GM23338 (cell line): ENCODE results near the gene SYNE1. TPM values are rescaled to one million over a fixed set of nuclear protein-coding genes. Genes with fewer than 3 reads are reported as not detected.

Source experiments
- ATAC-seq: fragments of 200-7000 bp; cut with Tn5 transposase; 3 replicates; pipeline ENCODE4 v1.9.1; 2020
- DNase-seq: peaks from one replicate; pipeline ENCODE4 v3.0.0-alpha.2; 2015; ENCODE audit warnings: low spot score
- H2AFZ ChIP-seq: fragments of 200-600 bp; sonication (generic); 2 replicates; pipeline ENCODE4 v1.8.0; 2016; ENCODE audit warnings: antibody characterized with exemption, mild to moderate bottlenecking, moderate library complexity
- H3F3A ChIP-seq: fragments of 200-600 bp; sonication (generic); replicated peaks from 2 replicates; pipeline ENCODE4 v1.8.0; 2017; ENCODE audit warnings: antibody characterized with exemption, mixed run types, low read depth
- H3K27ac ChIP-seq: fragments of 200-600 bp; sonication (generic); 2 replicates; pipeline ENCODE4 v1.6.1; 2016; ENCODE audit warnings: low read depth
- H3K27me3 ChIP-seq: fragments of 200-600 bp; sonication (generic); 2 replicates; pipeline ENCODE4 v1.8.0; 2016; ENCODE audit warnings: mild to moderate bottlenecking, mixed run types, moderate library complexity; ENCODE audit not compliant: insufficient read depth
- H3K36me3 ChIP-seq: fragments of 200-600 bp; sonication (generic); 2 replicates; pipeline ENCODE4 v1.8.0; 2016; ENCODE audit warnings: mild to moderate bottlenecking; ENCODE audit not compliant: insufficient read depth
- H3K4me1 ChIP-seq: fragments of 200-600 bp; sonication (generic); 2 replicates; pipeline ENCODE4 v1.8.0; 2016; ENCODE audit warnings: mild to moderate bottlenecking, moderate library complexity; ENCODE audit not compliant: insufficient read depth
- H3K4me2 ChIP-seq: fragments of 200-600 bp; sonication (generic); 2 replicates; pipeline ENCODE4 v1.7.1; 2017; ENCODE audit warnings: mixed run types
- H3K4me3 ChIP-seq: fragments of 200-600 bp; sonication (generic); 2 replicates; pipeline ENCODE4 v1.6.1; 2016; ENCODE audit warnings: mixed run types
- H3K79me2 ChIP-seq: fragments of 200-600 bp; sonication (generic); replicated peaks from 2 replicates; pipeline ENCODE4 v1.8.0; 2017; ENCODE audit warnings: mild to moderate bottlenecking; ENCODE audit not compliant: insufficient read depth
- H3K9me2 ChIP-seq: fragments of 200-600 bp; sonication (generic); 2 replicates; pipeline ENCODE4 v1.8.0; 2017; ENCODE audit not compliant: insufficient read depth
- H4K20me1 ChIP-seq: fragments of 200-600 bp; sonication (generic); replicated peaks from 2 replicates; pipeline ENCODE4 v1.8.0; 2017; ENCODE audit warnings: mild to moderate bottlenecking; ENCODE audit not compliant: insufficient read depth
- H3K27ac Mint-ChIP-seq: 2 replicates; pipeline ENCODE4 v1.8.0; 2020; ENCODE audit warnings: inconsistent platforms, mild to moderate bottlenecking, moderate library complexity, mixed read lengths
- H3K27me3 Mint-ChIP-seq: 3 replicates; pipeline ENCODE4 v1.8.0; 2022; ENCODE audit warnings: low read depth, mild to moderate bottlenecking, moderate library complexity, mixed read lengths, inconsistent platforms; ENCODE audit not compliant: insufficient read depth, poor library complexity
- H3K36me3 Mint-ChIP-seq: 3 replicates; pipeline ENCODE4 v1.8.0; 2021; ENCODE audit warnings: low read depth, mild to moderate bottlenecking, inconsistent platforms, moderate library complexity, mixed read lengths
- H3K4me1 Mint-ChIP-seq: 3 replicates; pipeline ENCODE4 v1.8.0; 2020; ENCODE audit warnings: mild to moderate bottlenecking, inconsistent platforms, mixed read lengths
- H3K4me3 Mint-ChIP-seq: 3 replicates; pipeline ENCODE4 v1.8.0; 2021; ENCODE audit warnings: moderate library complexity, mild to moderate bottlenecking, inconsistent platforms, mixed read lengths
- H3K9me3 Mint-ChIP-seq: 3 replicates; pipeline ENCODE4 v1.8.0; 2020; ENCODE audit warnings: moderate library complexity, mild to moderate bottlenecking, inconsistent platforms, mixed read lengths
- CREB1 ChIP-seq: fragments of 250-450 bp; sonication (Bioruptor Pico); IDR thresholded peaks from 2 replicates; pipeline ENCODE4 v1.5.0; 2020; ENCODE audit warnings: low read depth, mild to moderate bottlenecking, moderate library complexity
- CTCF ChIP-seq, 2 experiments: fragments of 200-600 bp in 1 of 2; sonication (generic) in 1 of 2; conservative IDR thresholded peaks; 2 replicates each; pipeline versions ENCODE4 v1.5.1 to v1.6.1; 2016 to 2017; ENCODE audit warnings: antibody characterized with exemption in 2 of 2, low read depth in 2 of 2, mild to moderate bottlenecking in 2 of 2, moderate library complexity in 1 of 2
- ETS1 ChIP-seq: IDR thresholded peaks from 2 replicates; pipeline ENCODE4 v1.6.1; 2016; ENCODE audit warnings: antibody characterized with exemption
- EZH2 ChIP-seq: fragments of 200-600 bp; sonication (generic); IDR thresholded peaks from one replicate; pipeline ENCODE4 v1.8.0; 2017; ENCODE audit warnings: antibody characterized with exemption, mild to moderate bottlenecking, low read depth; ENCODE audit not compliant: unreplicated experiment
- EZH2phosphoT487 ChIP-seq: fragments of 200-600 bp; sonication (generic); IDR thresholded peaks from one replicate; pipeline ENCODE4 v1.8.1; 2018; ENCODE audit warnings: antibody characterized with exemption; ENCODE audit not compliant: unreplicated experiment
- JUNB ChIP-seq: IDR thresholded peaks from one replicate; pipeline ENCODE4 v1.6.1; 2016; ENCODE audit warnings: antibody characterized with exemption; ENCODE audit not compliant: unreplicated experiment
- NANOG ChIP-seq: IDR thresholded peaks from 2 replicates; pipeline ENCODE4 v1.6.1; 2016; ENCODE audit warnings: antibody characterized with exemption, borderline replicate concordance
- POLR2AphosphoS5 ChIP-seq: IDR thresholded peaks from 2 replicates; pipeline ENCODE4 v1.6.1; 2016; ENCODE audit warnings: antibody characterized with exemption, low read depth
- REST ChIP-seq: IDR thresholded peaks from one replicate; pipeline ENCODE4 v1.6.1; 2018; ENCODE audit warnings: antibody characterized with exemption; ENCODE audit not compliant: unreplicated experiment
- STAT1 ChIP-seq: IDR thresholded peaks from one replicate; pipeline ENCODE4 v1.6.1; 2016; ENCODE audit warnings: antibody characterized with exemption; ENCODE audit not compliant: unreplicated experiment
- ZNF114 ChIP-seq: fragments of 250-450 bp; sonication (Bioruptor Pico); IDR thresholded peaks from 2 replicates; pipeline ENCODE4 v1.5.0; 2020; ENCODE audit warnings: mild to moderate bottlenecking, moderate library complexity
- ZNF331 ChIP-seq: fragments of 250-450 bp; sonication (Bioruptor Pico); IDR thresholded peaks from 2 replicates; pipeline ENCODE4 v1.5.0; 2020; ENCODE audit warnings: low read depth, mild to moderate bottlenecking, moderate library complexity
- ZNF462 ChIP-seq: fragments of 250-450 bp; sonication (Bioruptor Pico); IDR thresholded peaks from 2 replicates; pipeline ENCODE4 v1.5.0; 2020; ENCODE audit warnings: mild to moderate bottlenecking, moderate library complexity
- polyA plus RNA-seq: library from polyadenylated mRNA; unstranded; fragments of >200 nt; fragmentation: Nextera tagmentation; extraction: Ambion mirVana; gene quantifications from 2 replicates; pipeline ENCODE4 v1.2.1, GENCODE V29; 2016
- total RNA-seq: library from RNA; depleted of rRNA; stranded (reverse); fragments of >200 nt; shearing (Covaris generic); gene quantifications from 2 replicates; pipeline ENCODE4 v1.2.3, GENCODE V29; 2014

Gene SYNE1
- total and polyA plus RNA-seq, 2 experiments from 2014 or later: 3.9 to 13.6 TPM

- Histone ChIP-seq H3K27ac (no peak overlapping the region), H3K27me3 (no peaks in the 10 kb centered on the region), H3K4me3 (no peak overlapping the region), H3K4me1 (no peaks in the 10 kb centered on the region), H3K4me2 (no peak overlapping the region), H3K36me3 (no peaks in the 10 kb centered on the region), H3K9me2 (no peaks in the 10 kb centered on the region), H3K79me2 (no peaks in the 10 kb centered on the region), H4K20me1 (no peaks in the 10 kb centered on the region), H2AFZ (no peak overlapping the region), H3F3A (no peaks in the 10 kb centered on the region)
- H3K4me1 Mint-ChIP-seq: no peaks in the 10 kb centered on the region
- H3K27ac Mint-ChIP-seq: no peak overlapping the region
- no peaks in the 10 kb centered on the region for H3K36me3 Mint-ChIP-seq
- H3K27me3 Mint-ChIP-seq: peaks cover 2% of the 10 kb centered on the region
- ATAC-seq (no peak), DNase-seq (no peak)
- TF ChIP-seq ZNF114 (no peak), REST (no peak), EZH2 (no peak), ZNF462 (CRISPR knock-in tag) (no peak), ETS1 (no peak), ZNF331 (no peak), EZH2phosphoT487 (no peak), JUNB (no peak), CREB1 (CRISPR knock-in tag) (no peak), STAT1 (no peak), POLR2AphosphoS5 (no peak), CTCF (conservative IDR thresholded peaks at IDR 0.05; ENCODE audit: low read depth in 2 of 2) (no peak), NANOG (no peak)
- no peaks in the 10 kb centered on the region for H3K9me3 Mint-ChIP-seq
- H3K4me3 Mint-ChIP-seq: no peak overlapping the region
Measured at GRCh38 chr6:152188011-152188410, 449.2 kb downstream of the SYNE1 start.
